ENCODE data around the gene MAML2. TPM values are rescaled to one million over a fixed set of nuclear protein-coding genes. Genes with fewer than 3 reads are reported as not detected.

MAML2 gene
- total and polyA plus RNA-seq, 2 experiments from 2014 or later, result 2.0 to 7.1 TPM

DNA sequence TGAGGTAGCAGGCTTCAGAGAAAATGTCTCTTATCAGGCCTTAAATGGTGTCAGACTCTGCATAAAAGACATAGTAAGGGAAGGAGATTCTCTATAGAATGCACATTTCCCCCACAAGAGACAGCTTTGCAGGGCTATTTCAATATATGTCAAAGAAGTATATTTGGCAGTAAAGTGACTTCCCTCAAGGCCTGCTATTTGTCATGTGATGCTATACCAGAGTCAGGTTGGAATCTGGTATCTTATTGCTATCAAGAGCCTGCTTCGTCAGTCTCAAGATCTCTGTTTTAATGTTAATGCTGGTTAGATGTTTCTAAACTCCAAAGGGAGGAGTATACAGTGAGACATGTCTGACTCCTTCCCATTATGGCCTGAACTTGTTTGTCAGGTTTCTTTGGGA is 378.7 kb downstream of the MAML2 start:
- Mint-ChIP-seq H3K4me3 (no peak overlapping the region), H3K27ac (no peak overlapping the region), H3K4me1 (peaks cover 6% of the 10 kb centered on the region; the same call in 1 of the 3 replicates), H3K36me3 (ENCODE audit: low read depth) (no peaks in the 10 kb centered on the region), H3K27me3 (ENCODE audit: insufficient read depth, low read depth, poor library complexity) (no peaks in the 10 kb centered on the region), H3K9me3 (peaks cover 4% of the 10 kb centered on the region; the same call in 2 of the 3 replicates)
- no peak overlapping the region; the same call in 1 of the 2 replicates for H2AFZ ChIP-seq
- peaks cover 9% of the 10 kb centered on the region; the same call in 1 of the 2 replicates for H3K4me1 ChIP-seq (ENCODE audit: insufficient read depth)
- TF ChIP-seq EZH2phosphoT487 (IDR thresholded peaks at IDR 0.05; ENCODE audit: unreplicated experiment) (no peak), NANOG (IDR thresholded peaks at IDR 0.05; ENCODE audit: borderline replicate concordance) (no peak)
- H3K27me3 ChIP-seq (ENCODE audit: insufficient read depth), result no peaks in the 10 kb centered on the region
- H4K20me1 ChIP-seq (replicated peaks; ENCODE audit: insufficient read depth), result no peaks in the 10 kb centered on the region
- H3K9me2 ChIP-seq (ENCODE audit: insufficient read depth), result no peaks in the 10 kb centered on the region; the same call in 1 of the 2 replicates
- no peaks in the 10 kb centered on the region for H3K36me3 ChIP-seq (ENCODE audit: insufficient read depth)
- H3F3A ChIP-seq (replicated peaks; ENCODE audit: low read depth), result no peaks in the 10 kb centered on the region
- H3K27ac ChIP-seq (ENCODE audit: low read depth), result no peak overlapping the region
- DNase-seq (ENCODE audit: low spot score) (no peak), ATAC-seq (no peak)
- H3K79me2 ChIP-seq (replicated peaks; ENCODE audit: insufficient read depth), result no peaks in the 10 kb centered on the region
- no peak overlapping the region for H3K4me3 ChIP-seq
- 0 out of 2 replicates have a peak overlapping the region, but pooled peaks have one; percentile 22 for H3K4me2 ChIP-seq

DNA sequence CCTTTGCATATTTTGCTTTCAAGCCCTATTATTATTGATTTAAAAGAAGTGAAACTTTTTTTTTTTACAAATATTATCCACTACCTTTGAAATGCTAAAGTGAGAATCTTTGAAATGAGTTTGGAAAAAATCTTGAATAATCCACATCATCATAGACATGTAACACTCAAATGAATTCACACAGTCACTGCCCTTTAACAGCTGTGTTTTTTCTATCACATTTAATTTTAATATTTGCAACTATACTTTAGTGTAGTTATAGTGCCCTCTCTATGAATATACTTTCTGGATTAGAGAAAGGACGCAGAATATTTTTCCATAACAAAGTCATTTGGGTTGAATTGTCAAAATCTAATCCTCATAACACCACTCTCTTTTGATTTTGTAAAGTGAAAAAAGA is 381.2 kb downstream of the MAML2 start:
- H3K4me3 Mint-ChIP-seq, result no peak overlapping the region
- H3K27me3 ChIP-seq (ENCODE audit: insufficient read depth), result no peaks in the 10 kb centered on the region
- H3K9me2 ChIP-seq (ENCODE audit: insufficient read depth), result no peaks in the 10 kb centered on the region; the same call in 1 of the 2 replicates
- no peaks in the 10 kb centered on the region for H3F3A ChIP-seq (replicated peaks; ENCODE audit: low read depth)
- no peaks in the 10 kb centered on the region for H3K36me3 ChIP-seq (ENCODE audit: insufficient read depth)
- DNase-seq (ENCODE audit: low spot score) (no peak), ATAC-seq (no peak)
- TF ChIP-seq POLR2AphosphoS5 (IDR thresholded peaks at IDR 0.05; ENCODE audit: low read depth) (no peak), STAT1 (IDR thresholded peaks at IDR 0.05; ENCODE audit: unreplicated experiment) (no peak), ZNF331 (CRISPR knock-in tag; IDR thresholded peaks at IDR 0.05; ENCODE audit: low read depth) (no peak), EZH2 (IDR thresholded peaks at IDR 0.05; ENCODE audit: low read depth, unreplicated experiment) (no peak), CREB1 (CRISPR knock-in tag; IDR thresholded peaks at IDR 0.05; ENCODE audit: low read depth) (no peak), NANOG (IDR thresholded peaks at IDR 0.05; ENCODE audit: borderline replicate concordance) (no peak)
- TF ChIP-seq, protein P1, sequence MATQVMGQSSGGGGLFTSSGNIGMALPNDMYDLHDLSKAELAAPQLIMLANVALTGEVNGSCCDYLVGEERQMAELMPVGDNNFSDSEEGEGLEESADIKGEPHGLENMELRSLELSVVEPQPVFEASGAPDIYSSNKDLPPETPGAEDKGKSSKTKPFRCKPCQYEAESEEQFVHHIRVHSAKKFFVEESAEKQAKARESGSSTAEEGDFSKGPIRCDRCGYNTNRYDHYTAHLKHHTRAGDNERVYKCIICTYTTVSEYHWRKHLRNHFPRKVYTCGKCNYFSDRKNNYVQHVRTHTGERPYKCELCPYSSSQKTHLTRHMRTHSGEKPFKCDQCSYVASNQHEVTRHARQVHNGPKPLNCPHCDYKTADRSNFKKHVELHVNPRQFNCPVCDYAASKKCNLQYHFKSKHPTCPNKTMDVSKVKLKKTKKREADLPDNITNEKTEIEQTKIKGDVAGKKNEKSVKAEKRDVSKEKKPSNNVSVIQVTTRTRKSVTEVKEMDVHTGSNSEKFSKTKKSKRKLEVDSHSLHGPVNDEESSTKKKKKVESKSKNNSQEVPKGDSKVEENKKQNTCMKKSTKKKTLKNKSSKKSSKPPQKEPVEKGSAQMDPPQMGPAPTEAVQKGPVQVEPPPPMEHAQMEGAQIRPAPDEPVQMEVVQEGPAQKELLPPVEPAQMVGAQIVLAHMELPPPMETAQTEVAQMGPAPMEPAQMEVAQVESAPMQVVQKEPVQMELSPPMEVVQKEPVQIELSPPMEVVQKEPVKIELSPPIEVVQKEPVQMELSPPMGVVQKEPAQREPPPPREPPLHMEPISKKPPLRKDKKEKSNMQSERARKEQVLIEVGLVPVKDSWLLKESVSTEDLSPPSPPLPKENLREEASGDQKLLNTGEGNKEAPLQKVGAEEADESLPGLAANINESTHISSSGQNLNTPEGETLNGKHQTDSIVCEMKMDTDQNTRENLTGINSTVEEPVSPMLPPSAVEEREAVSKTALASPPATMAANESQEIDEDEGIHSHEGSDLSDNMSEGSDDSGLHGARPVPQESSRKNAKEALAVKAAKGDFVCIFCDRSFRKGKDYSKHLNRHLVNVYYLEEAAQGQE (IDR thresholded peaks at IDR 0.05; ENCODE audit: unreplicated experiment), result no peak
- TF ChIP-seq, protein P2, sequence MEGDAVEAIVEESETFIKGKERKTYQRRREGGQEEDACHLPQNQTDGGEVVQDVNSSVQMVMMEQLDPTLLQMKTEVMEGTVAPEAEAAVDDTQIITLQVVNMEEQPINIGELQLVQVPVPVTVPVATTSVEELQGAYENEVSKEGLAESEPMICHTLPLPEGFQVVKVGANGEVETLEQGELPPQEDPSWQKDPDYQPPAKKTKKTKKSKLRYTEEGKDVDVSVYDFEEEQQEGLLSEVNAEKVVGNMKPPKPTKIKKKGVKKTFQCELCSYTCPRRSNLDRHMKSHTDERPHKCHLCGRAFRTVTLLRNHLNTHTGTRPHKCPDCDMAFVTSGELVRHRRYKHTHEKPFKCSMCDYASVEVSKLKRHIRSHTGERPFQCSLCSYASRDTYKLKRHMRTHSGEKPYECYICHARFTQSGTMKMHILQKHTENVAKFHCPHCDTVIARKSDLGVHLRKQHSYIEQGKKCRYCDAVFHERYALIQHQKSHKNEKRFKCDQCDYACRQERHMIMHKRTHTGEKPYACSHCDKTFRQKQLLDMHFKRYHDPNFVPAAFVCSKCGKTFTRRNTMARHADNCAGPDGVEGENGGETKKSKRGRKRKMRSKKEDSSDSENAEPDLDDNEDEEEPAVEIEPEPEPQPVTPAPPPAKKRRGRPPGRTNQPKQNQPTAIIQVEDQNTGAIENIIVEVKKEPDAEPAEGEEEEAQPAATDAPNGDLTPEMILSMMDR (conservative IDR thresholded peaks at IDR 0.05; ENCODE audit: low read depth in 2 of 2), result no peak
- H3K4me1 ChIP-seq (ENCODE audit: insufficient read depth), result peaks cover 9% of the 10 kb centered on the region; the same call in 1 of the 2 replicates
- peaks cover 6% of the 10 kb centered on the region; the same call in 1 of the 3 replicates for H3K4me1 Mint-ChIP-seq
- H3K27me3 Mint-ChIP-seq (ENCODE audit: insufficient read depth, low read depth, poor library complexity), result no peaks in the 10 kb centered on the region
- no peak overlapping the region for H3K27ac ChIP-seq (ENCODE audit: low read depth)
- H2AFZ ChIP-seq, result no peak overlapping the region
- no peak overlapping the region for H3K27ac Mint-ChIP-seq
- no peak overlapping the region for H3K4me3 ChIP-seq
- H3K79me2 ChIP-seq (replicated peaks; ENCODE audit: insufficient read depth), result no peaks in the 10 kb centered on the region
- H3K4me2 ChIP-seq, result no peak overlapping the region
- no peaks in the 10 kb centered on the region for H4K20me1 ChIP-seq (replicated peaks; ENCODE audit: insufficient read depth)
- no peaks in the 10 kb centered on the region for H3K36me3 Mint-ChIP-seq (ENCODE audit: low read depth)
- no peaks in the 10 kb centered on the region for H3K9me3 Mint-ChIP-seq

Data from GM23338 (cell line).